T-helper 2 cell treated with Interferon-gamma antibody and Interleukin-4, amounts not matched to agents 5 μg/mL and 100 μg/mL, for 36 hours (primary cell): Measurements from ENCODE around the gene LAMA4.

Experiments
- DNase-seq: peaks from one replicate; pipeline ENCODE4 v3.0.0; 2021; ENCODE audit warnings: low spot score
- H3K27ac Mint-ChIP-seq: one replicate; pipeline ENCODE4 v1.8.0; 2021; ENCODE audit warnings: mild to moderate bottlenecking, mixed read lengths
- H3K27me3 Mint-ChIP-seq: one replicate; pipeline ENCODE4 v1.8.0; 2021; ENCODE audit warnings: low read depth, mixed read lengths
- H3K36me3 Mint-ChIP-seq: one replicate; pipeline ENCODE4 v1.8.0; 2021; ENCODE audit warnings: low read depth, mixed read lengths
- H3K4me1 Mint-ChIP-seq: one replicate; pipeline ENCODE4 v1.8.0; 2021; ENCODE audit warnings: low read depth, mixed read lengths
- H3K4me3 Mint-ChIP-seq: one replicate; pipeline ENCODE4 v1.8.0; 2022; ENCODE audit warnings: mild to moderate bottlenecking, moderate library complexity, mixed read lengths
- H3K9me3 Mint-ChIP-seq: one replicate; pipeline ENCODE4 v1.8.0; 2021; ENCODE audit warnings: mixed read lengths

Gene LAMA4

GRCh38 chr6:112221981-112222852 lies 32.1 kb downstream of the LAMA4 start:
- H3K27me3 Mint-ChIP-seq, result peaks cover 40% of the 10 kb centered on the region
- DNase-seq, result no peak
- no peak overlapping the region for H3K4me3 Mint-ChIP-seq
- no peaks in the 10 kb centered on the region for H3K4me1 Mint-ChIP-seq
- H3K27ac Mint-ChIP-seq, result no peak overlapping the region
- H3K36me3 Mint-ChIP-seq, result no peaks in the 10 kb centered on the region
- no peaks in the 10 kb centered on the region for H3K9me3 Mint-ChIP-seq

DNA sequence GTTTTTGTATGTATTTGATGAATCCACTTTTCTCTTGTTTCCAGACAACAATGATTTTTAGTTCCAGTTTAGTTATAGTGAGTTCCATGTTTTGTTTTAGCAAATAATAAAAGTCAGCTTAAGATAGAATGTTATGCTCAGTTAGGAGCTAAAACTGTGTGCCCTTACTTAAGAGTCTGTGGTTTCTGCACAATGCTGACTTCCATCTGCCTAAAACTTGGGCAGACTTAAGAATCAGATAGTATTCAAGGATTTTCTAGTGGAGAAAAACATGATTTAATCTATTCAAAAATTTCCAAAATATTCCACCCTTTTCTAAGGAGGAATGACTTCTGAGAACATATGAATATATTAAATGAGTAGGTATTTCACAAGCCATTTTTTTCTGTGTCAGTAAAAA lies 32.8 kb downstream of the LAMA4 start:
- DNase-seq, result no peak
- H3K4me1 Mint-ChIP-seq, result no peaks in the 10 kb centered on the region
- no peaks in the 10 kb centered on the region for H3K9me3 Mint-ChIP-seq
- no peak overlapping the region for H3K27ac Mint-ChIP-seq
- H3K4me3 Mint-ChIP-seq, result no peak overlapping the region
- peaks cover 46% of the 10 kb centered on the region for H3K27me3 Mint-ChIP-seq
- H3K36me3 Mint-ChIP-seq, result no peaks in the 10 kb centered on the region

DNA sequence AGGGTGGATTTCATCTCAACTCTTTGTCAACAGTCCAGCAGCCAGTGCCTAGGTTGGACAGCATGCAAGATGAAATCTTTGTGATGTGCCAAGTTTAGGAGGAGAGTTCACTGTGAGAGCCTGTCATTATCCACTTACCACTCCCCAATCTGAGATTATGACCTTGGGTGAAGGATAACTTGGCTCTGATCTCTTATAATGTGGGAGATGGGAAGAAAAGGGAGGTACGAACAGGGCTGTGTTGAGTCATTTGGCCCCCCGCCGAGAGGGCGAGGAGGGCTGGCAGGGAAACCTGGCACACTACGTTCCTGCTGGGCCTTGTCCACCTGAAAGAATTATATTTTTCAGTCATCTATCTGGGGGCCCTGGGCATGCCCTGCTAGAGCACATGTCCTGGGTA lies 35.8 kb downstream of the LAMA4 start:
- DNase-seq, result no peak
- Mint-ChIP-seq H3K27me3 (peaks cover 35% of the 10 kb centered on the region), H3K27ac (no peak overlapping the region), H3K4me3 (no peak overlapping the region), H3K9me3 (no peaks in the 10 kb centered on the region), H3K36me3 (no peaks in the 10 kb centered on the region), H3K4me1 (no peaks in the 10 kb centered on the region)

GRCh38 chr6:112216662-112217551 lies 37.5 kb downstream of the LAMA4 start:
- Mint-ChIP-seq H3K27me3 (peaks cover 43% of the 10 kb centered on the region), H3K4me3 (no peak overlapping the region), H3K9me3 (no peaks in the 10 kb centered on the region), H3K27ac (no peak overlapping the region), H3K36me3 (no peaks in the 10 kb centered on the region), H3K4me1 (no peaks in the 10 kb centered on the region)
- DNase-seq, result no peak

- Mint-ChIP-seq H3K9me3 (no peaks in the 10 kb centered on the region), H3K27ac (no peak overlapping the region), H3K4me1 (no peaks in the 10 kb centered on the region), H3K27me3 (peaks cover 41% of the 10 kb centered on the region), H3K36me3 (no peaks in the 10 kb centered on the region), H3K4me3 (no peak overlapping the region)
- no peak for DNase-seq
Observed at GRCh38 chr6:112215488-112216284, 38.7 kb downstream of the LAMA4 start.

- peaks cover 43% of the 10 kb centered on the region for H3K27me3 Mint-ChIP-seq
- DNase-seq, result no peak
- no peaks in the 10 kb centered on the region for H3K4me1 Mint-ChIP-seq
- H3K9me3 Mint-ChIP-seq, result no peaks in the 10 kb centered on the region
- H3K36me3 Mint-ChIP-seq, result no peaks in the 10 kb centered on the region
- no peak overlapping the region for H3K4me3 Mint-ChIP-seq
- no peak overlapping the region for H3K27ac Mint-ChIP-seq
Observed at GRCh38 chr6:112214739-112215269, 39.6 kb downstream of the LAMA4 start.

DNA sequence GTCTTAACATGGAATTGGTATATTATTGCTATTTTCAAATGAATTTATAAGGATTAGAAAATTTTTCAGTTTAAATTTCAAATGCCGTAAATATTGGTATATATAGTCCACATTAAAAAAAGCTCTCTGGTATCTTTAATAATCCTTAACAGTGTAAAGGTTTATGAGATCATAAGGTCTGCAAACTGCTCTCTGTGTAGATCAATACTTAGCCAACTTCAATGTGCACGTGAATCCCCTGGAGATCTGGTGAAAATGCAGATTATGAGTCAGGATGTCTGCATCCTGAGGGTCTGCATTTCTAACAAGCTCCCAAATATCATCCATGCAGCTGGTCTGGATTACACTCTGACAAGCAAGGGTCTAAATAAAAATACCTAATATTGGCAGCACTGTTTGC lies 43.5 kb downstream of the LAMA4 start:
- no peaks in the 10 kb centered on the region for H3K9me3 Mint-ChIP-seq
- H3K36me3 Mint-ChIP-seq, result no peaks in the 10 kb centered on the region
- H3K27me3 Mint-ChIP-seq, result peaks cover 45% of the 10 kb centered on the region
- DNase-seq, result no peak
- H3K4me3 Mint-ChIP-seq, result no peak overlapping the region
- no peak overlapping the region for H3K27ac Mint-ChIP-seq
- no peaks in the 10 kb centered on the region for H3K4me1 Mint-ChIP-seq

DNA sequence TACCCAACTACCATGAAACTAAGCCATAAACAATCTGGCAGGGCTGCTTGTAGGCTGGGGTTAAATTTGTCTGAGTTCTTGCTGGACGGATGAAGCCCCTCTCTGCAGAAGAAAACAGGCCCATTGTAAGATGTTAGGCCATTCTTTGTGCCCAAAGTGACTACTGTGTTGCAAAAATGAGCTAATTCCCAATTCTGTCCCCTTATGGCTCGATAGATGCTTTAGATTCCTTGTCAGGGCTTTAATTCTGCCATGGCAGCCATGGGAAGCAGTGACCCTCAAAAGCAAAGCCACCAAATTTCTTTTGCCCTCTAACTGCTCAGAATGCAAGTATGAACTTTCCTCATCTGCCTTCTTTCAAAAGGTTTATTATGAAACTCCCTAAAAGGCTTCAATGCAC lies 45.2 kb downstream of the LAMA4 start:
- Mint-ChIP-seq H3K27ac (no peak overlapping the region), H3K4me3 (no peak overlapping the region), H3K4me1 (no peaks in the 10 kb centered on the region), H3K27me3 (peaks cover 51% of the 10 kb centered on the region), H3K9me3 (no peaks in the 10 kb centered on the region), H3K36me3 (no peaks in the 10 kb centered on the region)
- no peak for DNase-seq

- no peaks in the 10 kb centered on the region for H3K4me1 Mint-ChIP-seq
- H3K9me3 Mint-ChIP-seq, result no peaks in the 10 kb centered on the region
- H3K4me3 Mint-ChIP-seq, result no peak overlapping the region
- H3K27ac Mint-ChIP-seq, result no peak overlapping the region
- peaks cover 44% of the 10 kb centered on the region for H3K27me3 Mint-ChIP-seq
- DNase-seq, result no peak
- no peaks in the 10 kb centered on the region for H3K36me3 Mint-ChIP-seq
Observed at GRCh38 chr6:112207776-112208175, 46.6 kb downstream of the LAMA4 start.

- DNase-seq, result no peak
- Mint-ChIP-seq H3K4me1 (no peaks in the 10 kb centered on the region), H3K4me3 (no peak overlapping the region), H3K27ac (no peak overlapping the region), H3K27me3 (peaks cover 38% of the 10 kb centered on the region), H3K36me3 (no peaks in the 10 kb centered on the region), H3K9me3 (no peaks in the 10 kb centered on the region)
Observed at GRCh38 chr6:112207131-112207530, 47.2 kb downstream of the LAMA4 start.

DNA sequence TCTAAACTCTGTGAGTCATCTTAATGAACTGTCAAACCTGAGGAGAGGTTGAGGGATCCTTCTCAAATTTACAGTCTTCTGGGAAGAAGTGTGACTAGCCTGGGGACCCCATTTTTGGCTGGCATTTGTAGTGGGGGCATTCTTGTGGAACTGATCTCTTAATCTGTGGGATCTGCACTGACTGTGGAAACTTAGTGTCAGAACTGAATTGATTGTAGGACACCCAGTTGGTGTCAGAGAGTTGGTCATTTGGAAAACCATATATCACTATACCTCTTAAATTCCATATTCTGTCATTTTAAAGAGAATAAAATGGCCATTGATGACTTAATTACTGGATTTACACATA lies 48.3 kb downstream of the LAMA4 start:
- H3K4me1 Mint-ChIP-seq, result no peaks in the 10 kb centered on the region
- H3K36me3 Mint-ChIP-seq, result no peaks in the 10 kb centered on the region
- DNase-seq, result no peak
- no peak overlapping the region for H3K27ac Mint-ChIP-seq
- H3K27me3 Mint-ChIP-seq, result peaks cover 34% of the 10 kb centered on the region
- no peaks in the 10 kb centered on the region for H3K9me3 Mint-ChIP-seq
- no peak overlapping the region for H3K4me3 Mint-ChIP-seq

DNA sequence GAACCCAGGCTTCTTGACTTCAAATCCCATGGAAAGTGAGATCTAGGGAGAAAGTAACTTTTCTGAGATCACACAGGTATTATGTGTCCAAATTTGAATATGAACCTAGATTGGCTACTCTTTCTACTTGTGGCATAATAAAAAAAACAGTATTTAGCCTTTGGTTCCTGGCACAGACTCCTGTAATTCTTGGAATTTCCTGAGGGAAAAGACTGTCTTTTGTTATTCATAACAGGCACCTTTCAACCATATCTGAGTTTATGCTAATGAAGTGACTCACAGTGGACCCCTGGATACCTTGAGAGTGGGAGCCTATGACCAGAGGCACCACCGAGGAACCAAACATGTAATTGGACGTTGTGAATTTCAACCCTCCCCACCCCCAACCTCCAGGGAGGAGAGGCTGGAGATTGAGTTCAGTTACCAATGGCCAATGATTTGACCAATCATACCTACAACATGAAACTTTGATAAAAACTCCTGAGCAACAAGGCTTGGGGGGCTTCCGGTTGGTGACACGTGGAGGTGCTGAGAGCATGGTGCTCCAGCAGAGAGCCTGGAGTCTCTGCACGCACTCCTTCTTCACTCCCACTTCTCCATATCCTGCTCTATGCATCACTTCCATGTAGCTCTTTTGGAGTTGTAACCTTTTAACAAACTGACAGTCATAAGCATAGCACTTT lies 48.8 kb downstream of the LAMA4 start:
- H3K27me3 Mint-ChIP-seq, result peaks cover 31% of the 10 kb centered on the region
- no peak for DNase-seq
- no peaks in the 10 kb centered on the region for H3K9me3 Mint-ChIP-seq
- H3K4me1 Mint-ChIP-seq, result no peaks in the 10 kb centered on the region
- H3K27ac Mint-ChIP-seq, result no peak overlapping the region
- no peaks in the 10 kb centered on the region for H3K36me3 Mint-ChIP-seq
- H3K4me3 Mint-ChIP-seq, result no peak overlapping the region

- no peaks in the 10 kb centered on the region for H3K9me3 Mint-ChIP-seq
- H3K27me3 Mint-ChIP-seq, result peaks cover 23% of the 10 kb centered on the region
- no peak overlapping the region for H3K27ac Mint-ChIP-seq
- no peaks in the 10 kb centered on the region for H3K36me3 Mint-ChIP-seq
- H3K4me3 Mint-ChIP-seq, result no peak overlapping the region
- no peak for DNase-seq
- no peaks in the 10 kb centered on the region for H3K4me1 Mint-ChIP-seq
Observed at GRCh38 chr6:112204350-112204706, 50.0 kb downstream of the LAMA4 start.
